GM12872 (cell line): ENCODE measurements around the gene HOXD1.

Experiments
- CTCF ChIP-seq: IDR thresholded peaks from 3 replicates; pipeline ENCODE4 v1.5.1; 2011; ENCODE audit warnings: low read depth, mild to moderate bottlenecking, low read length, moderate library complexity; ENCODE audit not compliant: insufficient read depth

The HOXD1 gene

GRCh38 chr2:176156807-176157498 lies 31.5 kb upstream of the HOXD1 start, which contains the start of gene HOXD3:
TSS of gene HOXD3 (plus strand) at chr2:176157307. CDS start at chr2:176169115, 11,808 bp downstream.
- TF ChIP-seq CTCF: no peak

- no peak for TF ChIP-seq CTCF
These were observed 30.8 kb upstream of the HOXD1 start for GRCh38 chr2:176157499-176158185.

- TF ChIP-seq CTCF: no peak
These were observed 30.3 kb upstream of the HOXD1 start for GRCh38 chr2:176158186-176158591.

- no peak for TF ChIP-seq CTCF
These were observed 29.4 kb upstream of the HOXD1 start for GRCh38 chr2:176158855-176159662.

GRCh38 chr2:176159663-176160250 lies 28.7 kb upstream of the HOXD1 start:
- no peak for TF ChIP-seq CTCF

GRCh38 chr2:176160251-176160985 lies 28.1 kb upstream of the HOXD1 start:
- TF ChIP-seq CTCF: no peak
